Cardiac fibroblast (primary cell): Measurements from ENCODE around the gene PNMA8C.
A peak's percentile ranks its signal among the peaks of the same experiment; 100 is the strongest.
"Not testable (repeated sequence)": the region's sequence is repeated elsewhere in the genome, so short reads cannot be mapped to it uniquely, and the experiment has no call there.

Experiments
- DNase-seq, 2 donors: peaks; one replicate each; pipeline versions ENCODE4 v3.0.0 to v3.0.0-alpha.2; 2010; ENCODE audit warnings: low read depth in 2 of 2
- H3K4me3 ChIP-seq, 2 donors: replicated peaks in 1 of 2; 1 replicate in 1 of 2; 2 replicates in 1 of 2; pipeline ENCODE4 v1.5.1; 2011; ENCODE audit warnings: low read depth in 2 of 2, low read length in 2 of 2, mild to moderate bottlenecking in 2 of 2, moderate library complexity in 1 of 2
- CTCF ChIP-seq: IDR thresholded peaks from one replicate; pipeline ENCODE4 v1.5.1; 2011; ENCODE audit warnings: low read depth, mild to moderate bottlenecking, low read length, inconsistent platforms

Gene PNMA8C

GRCh38 chr19:46441866-46442265 is 13.1 kb upstream of the PNMA8C start:
- DNase-seq, result peak in 1 of 2 donors; percentile 61
- H3K4me3 ChIP-seq, result no peak overlapping the region
- no peak for TF ChIP-seq CTCF

GRCh38 chr19:46435689-46436088 is 7.0 kb upstream of the PNMA8C start:
- H3K4me3 ChIP-seq, DNase-seq: not testable (repeated sequence)

- H3K4me3 ChIP-seq, result no peak overlapping the region
- no peak for TF ChIP-seq CTCF
- no peak for DNase-seq
Measured at GRCh38 chr19:46435009-46435408, 6.3 kb upstream of the PNMA8C start.

GRCh38 chr19:46433470-46433869 is 4.7 kb upstream of the PNMA8C start:
- not testable (repeated sequence) for H3K4me3 ChIP-seq, DNase-seq

GRCh38 chr19:46431824-46432223 is 3.1 kb upstream of the PNMA8C start:
- TF ChIP-seq CTCF, result no peak
- H3K4me3 ChIP-seq, result no peak overlapping the region
- DNase-seq, result no peak

- no peak for DNase-seq
- no peak overlapping the region for H3K4me3 ChIP-seq
- no peak for TF ChIP-seq CTCF
Measured at GRCh38 chr19:46429999-46430398, 1.3 kb upstream of the PNMA8C start.

- DNase-seq, result no peak
- H3K4me3 ChIP-seq, result no peak overlapping the region
- no peak for TF ChIP-seq CTCF
Measured at GRCh38 chr19:46427518-46428045, 1.2 kb downstream of the PNMA8C start.

GRCh38 chr19:46426506-46427162 is 2.1 kb downstream of the PNMA8C start:
- peak; percentile 84 to 88 for DNase-seq
- no peak for TF ChIP-seq CTCF
- H3K4me3 ChIP-seq, result peak overlapping the region; percentile 54 to 58
